HG03175 (cell line): Measurements from ENCODE around the gene ARPC5.

Experiments used
- ATAC-seq: cut with Tn5 transposase; IDR thresholded peaks from one replicate; pipeline ENCODE4 v1.9.1; 2021; ENCODE audit warnings: mild to moderate bottlenecking, moderate library complexity; ENCODE audit not compliant: unreplicated experiment

ARPC5 gene

DNA sequence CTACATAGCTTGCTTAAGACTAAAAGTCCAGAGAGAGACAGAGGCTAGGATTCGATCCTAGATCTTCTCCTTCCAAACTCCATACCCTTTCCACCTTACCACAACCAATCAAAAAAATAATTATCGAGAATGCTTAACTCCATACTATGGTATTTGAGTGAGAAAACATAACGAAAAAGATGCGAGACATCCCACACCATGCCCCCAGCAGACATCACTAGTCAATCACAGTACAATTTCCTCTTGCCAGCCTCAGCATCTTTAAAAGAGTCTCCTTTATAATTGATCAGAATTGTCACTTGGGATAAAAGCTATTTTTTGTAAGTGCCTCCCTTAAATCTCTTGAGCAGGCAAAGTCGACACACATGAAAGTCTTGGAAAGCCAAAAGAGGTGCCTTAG, 46.2 kb downstream of the ARPC5 start:
- ATAC-seq = no peak

DNA sequence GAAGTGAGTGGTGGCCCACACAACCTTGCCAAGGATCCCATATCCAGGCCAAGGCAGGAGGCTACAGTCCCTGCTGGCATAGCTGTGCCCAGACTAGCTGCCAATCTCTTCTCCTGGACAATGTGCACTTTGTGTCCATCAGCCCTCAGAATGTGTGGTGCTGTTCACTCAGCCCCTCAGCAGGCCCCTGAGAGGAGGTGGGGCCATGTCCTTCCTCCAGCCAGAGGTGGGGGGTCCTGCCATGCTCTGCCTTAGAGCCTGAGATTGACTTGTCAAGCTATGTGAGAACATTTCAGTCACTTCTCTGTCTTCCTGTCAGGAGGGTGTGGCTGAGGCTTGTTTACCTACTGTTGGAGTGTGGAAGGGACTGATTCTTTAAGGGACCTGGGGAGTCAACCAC, 46.8 kb downstream of the ARPC5 start:
- ATAC-seq = no peak

DNA sequence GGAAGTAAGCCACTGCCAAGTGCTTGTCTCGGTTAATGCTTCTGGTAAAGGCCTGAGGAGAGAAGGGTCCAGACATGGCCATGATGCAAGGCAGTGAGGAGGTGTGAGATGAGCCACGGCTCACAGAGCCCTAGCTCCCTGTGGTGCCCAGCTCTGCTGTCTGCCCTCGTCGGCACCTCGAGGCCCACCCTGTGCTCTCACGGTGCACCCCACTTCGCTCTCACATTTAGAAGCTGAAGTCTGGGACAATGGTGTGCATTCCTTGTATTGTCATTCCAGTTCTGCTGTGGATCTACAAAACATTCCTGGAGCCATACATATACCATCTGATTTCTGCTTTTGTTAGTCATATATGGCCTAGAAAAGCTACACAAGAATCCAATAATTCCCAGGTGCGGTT, 48.7 kb downstream of the ARPC5 start:
- no peak for ATAC-seq

DNA sequence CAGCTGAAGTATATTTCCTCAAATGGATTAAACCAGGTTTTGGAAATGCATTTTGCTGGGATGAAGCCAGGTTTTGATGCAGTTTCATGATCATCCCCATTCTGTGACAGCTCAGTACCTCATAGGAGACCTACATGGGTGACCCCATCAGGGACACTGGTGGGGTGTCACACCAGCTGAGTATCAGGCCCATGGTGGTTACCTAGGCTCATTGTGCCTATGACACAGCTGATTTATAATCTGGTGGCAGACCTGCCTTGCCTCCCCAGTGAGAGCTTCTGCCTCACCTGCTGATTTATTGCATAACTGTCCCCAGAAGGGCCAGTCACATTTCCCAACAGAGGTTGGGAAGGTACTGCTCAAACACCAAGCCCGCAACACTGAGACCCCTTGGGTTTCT, 49.1 kb downstream of the ARPC5 start:
- no peak for ATAC-seq

DNA sequence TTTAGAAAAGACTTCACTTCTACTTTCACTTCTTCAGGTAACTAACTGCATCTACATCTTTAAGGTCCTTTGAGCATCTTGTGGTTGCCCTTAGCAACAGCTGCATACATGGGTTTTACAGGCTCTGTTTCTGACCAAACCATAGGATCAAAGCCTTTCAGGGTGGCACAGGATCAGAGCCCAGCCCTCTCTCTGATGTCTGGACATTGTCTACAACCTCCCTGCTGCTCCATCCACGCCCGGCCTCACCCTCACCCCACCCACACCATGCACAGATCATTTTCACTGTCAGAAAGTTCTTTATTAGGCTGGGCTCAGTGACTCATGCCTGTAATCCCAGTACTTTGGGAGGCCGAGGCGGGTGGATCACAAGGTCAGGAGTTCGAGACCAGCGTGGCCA, 50.5 kb downstream of the ARPC5 start:
- peak; percentile 45 for ATAC-seq

DNA sequence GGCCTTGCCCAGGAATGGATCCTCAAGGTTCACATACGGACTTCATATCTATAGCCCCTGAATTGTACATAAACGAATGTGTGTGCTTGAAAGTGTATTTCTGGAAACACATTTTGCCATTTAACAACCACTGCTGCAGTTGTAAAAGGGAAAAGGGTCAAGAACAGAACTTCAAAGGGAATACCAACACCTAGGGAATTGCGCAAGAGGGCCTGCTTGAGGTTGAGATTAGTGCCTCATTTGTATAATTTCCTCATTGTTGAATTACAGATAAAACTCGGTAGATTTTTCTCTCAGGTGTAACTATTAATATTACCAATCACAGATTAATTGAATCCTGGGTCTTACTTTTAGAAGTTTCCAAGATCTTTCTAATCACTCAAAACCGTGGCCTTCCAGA, 51.4 kb downstream of the ARPC5 start:
- no peak for ATAC-seq

DNA sequence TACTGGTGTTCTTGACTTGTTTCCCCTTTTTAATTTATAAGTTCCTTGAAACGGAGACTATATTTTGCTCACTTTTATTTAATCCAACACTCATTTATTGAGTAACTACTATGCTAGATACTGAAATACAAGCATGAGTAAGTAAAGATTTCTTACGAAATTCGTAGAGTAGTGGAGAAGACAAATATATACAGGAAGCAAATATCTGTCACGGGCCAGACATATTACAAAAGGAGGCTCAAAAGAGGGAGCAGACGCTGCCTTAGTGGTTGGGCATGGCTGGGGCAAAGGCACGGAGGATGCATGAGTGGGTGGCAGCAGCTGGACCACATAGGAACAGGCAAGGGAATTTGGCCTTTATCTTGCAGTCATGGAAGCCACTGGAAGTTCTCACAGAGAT, 52.1 kb downstream of the ARPC5 start:
- no peak for ATAC-seq

DNA sequence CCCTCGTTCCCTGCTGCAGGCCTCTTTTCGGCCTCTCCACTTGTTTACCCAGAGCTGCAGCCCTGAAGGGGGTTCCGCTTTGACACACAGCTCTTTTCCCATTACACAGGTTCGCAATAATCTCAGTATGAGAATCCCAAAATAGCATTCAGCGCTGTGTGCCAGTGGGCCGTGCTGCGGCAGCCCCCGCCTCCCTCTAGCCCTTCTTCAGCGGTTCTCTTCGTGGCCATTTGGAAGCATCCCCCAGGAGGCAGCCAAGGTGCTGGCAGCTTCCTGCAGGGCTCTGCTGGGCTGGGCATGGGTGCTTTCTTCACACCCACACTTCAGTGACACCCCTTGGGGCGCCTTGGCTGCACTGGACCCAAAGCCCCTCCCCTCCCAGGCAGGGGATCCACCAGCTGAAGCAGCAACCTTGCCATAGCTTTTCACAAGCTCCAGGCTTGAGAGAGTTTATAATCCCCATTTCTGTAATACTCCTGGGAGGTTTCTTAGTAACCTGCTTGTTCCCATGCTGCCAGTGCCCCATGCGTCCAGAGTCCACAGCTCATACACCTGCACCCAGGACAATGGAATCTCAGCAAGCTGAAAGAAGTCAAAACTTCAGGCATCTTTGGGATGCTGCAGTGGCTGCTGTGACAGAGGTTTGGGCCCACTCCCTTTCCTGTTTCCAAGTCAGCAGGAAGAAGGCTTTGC, 53.4 kb downstream of the ARPC5 start:
- ATAC-seq = no peak

DNA sequence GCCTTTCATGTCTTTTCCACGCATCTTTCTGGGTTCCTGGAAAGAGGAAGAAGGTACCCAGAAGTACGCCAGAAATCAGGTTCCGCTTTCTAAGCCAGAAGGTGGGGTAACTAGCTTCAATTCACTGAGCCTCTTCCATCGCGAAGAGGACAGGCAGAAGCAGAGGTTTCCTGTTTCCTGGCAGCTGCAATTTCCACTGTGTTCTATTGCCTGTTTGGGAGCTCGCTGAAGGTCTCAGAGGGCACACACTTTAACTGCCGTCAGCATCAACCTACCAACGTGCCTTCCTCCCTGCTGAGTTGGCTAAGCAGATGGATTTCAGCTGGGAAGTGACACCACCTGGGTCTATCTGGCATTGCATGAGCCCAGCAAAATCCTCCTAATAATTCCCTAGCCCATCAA, 55.3 kb downstream of the ARPC5 start:
- peak; percentile 40 for ATAC-seq

DNA sequence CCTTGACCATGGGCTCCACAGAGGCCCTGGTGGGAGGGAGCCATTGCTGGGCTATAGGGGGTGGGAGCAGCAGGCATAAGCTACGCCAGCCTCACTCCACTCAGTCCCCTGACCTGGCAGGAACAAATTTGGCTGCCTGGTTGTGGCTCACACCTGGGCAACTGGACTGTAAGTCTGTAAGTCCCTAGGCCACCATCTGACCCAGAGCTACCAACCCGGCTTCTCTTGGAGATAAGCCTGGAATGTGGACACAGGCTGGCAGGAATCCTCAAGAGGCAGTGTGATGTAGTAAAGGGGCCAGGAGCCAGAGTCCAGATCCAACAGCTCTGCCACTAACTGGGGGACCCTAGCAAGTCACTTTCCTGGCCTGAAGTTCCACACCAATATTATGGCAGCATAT, 56.7 kb downstream of the ARPC5 start:
- no peak for ATAC-seq

DNA sequence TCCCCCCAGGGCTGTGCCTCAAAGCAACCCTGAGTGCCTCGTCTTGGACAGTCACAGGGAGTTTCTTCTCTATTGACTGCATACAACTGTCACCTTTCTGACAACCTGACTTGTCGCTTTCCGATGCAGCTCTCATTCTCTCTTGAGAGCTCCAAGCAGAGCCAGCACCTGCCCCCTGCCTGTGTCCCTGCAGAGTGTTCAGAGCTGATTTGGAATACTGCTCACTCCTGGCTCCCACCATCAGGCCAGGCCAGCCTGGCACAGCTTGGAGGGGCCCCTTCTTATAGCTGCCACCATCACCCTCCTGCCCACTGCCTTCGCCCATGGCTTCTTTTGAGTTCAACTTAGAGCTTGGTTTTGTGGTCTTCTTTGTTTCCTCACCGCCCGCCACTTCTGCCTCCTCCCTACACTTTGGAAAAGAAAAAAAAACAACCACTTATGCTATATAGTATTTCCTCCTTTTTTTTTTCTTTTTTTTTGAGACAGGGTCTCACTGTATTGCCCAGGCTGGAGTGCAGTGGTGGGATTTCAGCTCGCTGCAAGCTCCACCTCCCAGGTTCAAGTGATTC, 57.6 kb downstream of the ARPC5 start:
- ATAC-seq = no peak

DNA sequence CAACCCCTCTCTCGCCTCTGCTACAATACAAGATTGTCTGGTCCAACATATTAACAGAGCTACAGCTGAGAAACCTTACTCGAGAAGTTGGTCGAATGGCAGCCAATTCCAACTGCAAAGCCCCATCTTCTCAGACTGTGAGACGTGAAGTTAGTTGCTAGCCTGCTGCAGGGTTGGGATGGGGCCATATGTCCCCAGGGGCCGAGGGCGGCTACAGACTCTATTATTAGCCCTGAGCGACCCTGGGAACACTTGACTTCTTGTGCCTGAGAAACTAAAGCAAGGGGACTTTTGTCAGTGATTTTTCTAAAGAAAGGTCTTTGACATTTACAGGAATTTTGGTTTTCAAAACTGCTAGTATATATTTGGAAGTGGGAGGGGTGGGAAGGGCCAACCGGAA, 59.0 kb downstream of the ARPC5 start:
- no peak for ATAC-seq

DNA sequence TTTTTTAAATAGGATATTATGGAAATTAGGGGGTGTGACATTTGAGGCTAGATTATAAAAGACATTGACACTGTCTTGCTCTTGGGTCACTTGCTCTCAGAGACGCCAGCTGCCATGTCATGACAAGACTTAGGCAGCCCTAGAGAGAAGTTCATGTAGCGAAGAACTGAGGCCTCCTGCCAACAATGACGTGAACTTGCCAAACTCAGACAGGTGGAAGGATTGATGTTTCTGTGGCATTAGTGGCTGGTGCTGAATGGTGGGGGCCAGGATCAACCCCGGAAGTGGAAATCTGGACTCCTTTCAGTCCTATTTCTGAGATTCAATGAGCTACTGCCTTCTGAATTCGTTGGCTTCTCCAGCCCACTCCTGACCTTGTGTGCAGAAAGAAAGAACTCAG, 60.0 kb downstream of the ARPC5 start:
- no peak for ATAC-seq

DNA sequence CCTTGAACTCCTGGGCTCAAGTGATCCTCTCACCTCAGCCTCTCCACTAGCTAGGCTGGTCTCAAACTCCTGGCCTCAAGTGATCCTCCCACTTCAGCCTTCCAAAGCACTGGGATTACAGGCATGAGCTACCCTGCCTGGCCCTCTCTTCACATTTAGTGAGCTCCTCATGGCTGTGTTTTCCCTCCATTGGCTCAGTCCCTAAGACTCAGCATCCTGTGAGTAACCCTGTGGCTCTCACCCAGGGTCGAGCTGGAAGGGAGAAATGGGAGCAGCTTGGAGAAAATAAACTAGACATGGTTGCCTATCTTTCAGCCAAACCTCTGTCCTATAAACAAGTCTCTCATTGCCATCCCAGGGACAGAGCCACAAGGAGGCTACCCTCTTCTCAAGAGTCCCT, 62.9 kb downstream of the ARPC5 start:
- no peak for ATAC-seq

DNA sequence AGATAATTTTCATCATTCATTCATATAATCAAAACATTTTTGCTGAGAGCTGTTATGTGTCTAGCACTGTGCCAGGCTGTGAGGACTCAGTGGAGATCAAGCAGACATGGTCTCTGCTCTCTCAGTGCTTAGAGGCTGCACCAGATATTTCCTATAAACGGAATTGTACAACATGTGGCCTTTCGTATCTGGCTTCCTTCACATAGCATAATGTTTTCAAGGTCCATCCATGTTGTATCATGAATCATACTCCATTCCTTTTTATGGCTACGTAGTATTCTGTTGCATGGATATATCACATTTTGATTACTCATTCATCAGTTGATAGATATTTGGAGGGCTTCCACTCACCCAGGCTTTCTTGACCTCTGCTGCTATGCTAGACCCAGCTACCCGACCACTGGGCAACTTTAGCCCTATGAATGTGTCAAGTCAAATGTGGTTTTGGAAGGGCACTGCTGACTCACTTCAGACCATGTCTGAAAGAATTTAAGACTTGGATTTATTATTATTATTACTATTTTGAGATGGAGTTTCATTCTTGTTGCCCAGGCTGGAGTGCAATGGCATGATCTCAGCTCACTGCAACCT, 63.8 kb downstream of the ARPC5 start:
- no peak for ATAC-seq
